SK-N-SH treated with all-trans-retinoic acid at 6 μM for 48 hours (cell line): Measurements from ENCODE around the gene CRYGA.

Source experiments
- ARNTL ChIP-seq: fragments of 450-650 bp; formaldehyde crosslinking; IDR thresholded peaks from 2 replicates; pipeline ENCODE4 v1.5.0; 2020; ENCODE audit warnings: low read depth, mild to moderate bottlenecking, moderate library complexity, borderline replicate concordance
- CREB5 ChIP-seq: fragments of 250-450 bp; sonication (Bioruptor Pico); IDR thresholded peaks from 2 replicates; pipeline ENCODE4 v1.5.1; 2020; ENCODE audit warnings: low read depth, mild to moderate bottlenecking, moderate library complexity
- CSDC2 ChIP-seq: fragments of 250-450 bp; sonication (Bioruptor Pico); IDR thresholded peaks from 2 replicates; pipeline ENCODE4 v1.5.0; 2020; ENCODE audit warnings: mild to moderate bottlenecking, moderate library complexity
- ESRRG ChIP-seq: fragments of 250-450 bp; sonication (Bioruptor Pico); IDR thresholded peaks from 2 replicates; pipeline ENCODE4 v1.6.1; 2021; ENCODE audit warnings: mild to moderate bottlenecking
- OSR1 ChIP-seq: fragments of 250-450 bp; sonication (Bioruptor Pico); IDR thresholded peaks from 2 replicates; pipeline ENCODE4 v1.8.0; 2022; ENCODE audit warnings: moderate library complexity, mild to moderate bottlenecking, inconsistent platforms
- RARB ChIP-seq: fragments of 250-450 bp; sonication (Bioruptor Pico); IDR thresholded peaks from 2 replicates; pipeline ENCODE4 v1.8.0; 2021; ENCODE audit warnings: mild to moderate bottlenecking, moderate library complexity
- TOX ChIP-seq: fragments of 250-450 bp; sonication (Bioruptor Pico); IDR thresholded peaks from 2 replicates; pipeline ENCODE4 v1.8.0; 2021; ENCODE audit warnings: mild to moderate bottlenecking, moderate library complexity, borderline replicate concordance
- ZFP30 ChIP-seq: fragments of 450-650 bp; formaldehyde crosslinking; IDR thresholded peaks from 2 replicates; pipeline ENCODE4 v1.5.0; 2022; ENCODE audit warnings: mild to moderate bottlenecking, moderate library complexity

DNA sequence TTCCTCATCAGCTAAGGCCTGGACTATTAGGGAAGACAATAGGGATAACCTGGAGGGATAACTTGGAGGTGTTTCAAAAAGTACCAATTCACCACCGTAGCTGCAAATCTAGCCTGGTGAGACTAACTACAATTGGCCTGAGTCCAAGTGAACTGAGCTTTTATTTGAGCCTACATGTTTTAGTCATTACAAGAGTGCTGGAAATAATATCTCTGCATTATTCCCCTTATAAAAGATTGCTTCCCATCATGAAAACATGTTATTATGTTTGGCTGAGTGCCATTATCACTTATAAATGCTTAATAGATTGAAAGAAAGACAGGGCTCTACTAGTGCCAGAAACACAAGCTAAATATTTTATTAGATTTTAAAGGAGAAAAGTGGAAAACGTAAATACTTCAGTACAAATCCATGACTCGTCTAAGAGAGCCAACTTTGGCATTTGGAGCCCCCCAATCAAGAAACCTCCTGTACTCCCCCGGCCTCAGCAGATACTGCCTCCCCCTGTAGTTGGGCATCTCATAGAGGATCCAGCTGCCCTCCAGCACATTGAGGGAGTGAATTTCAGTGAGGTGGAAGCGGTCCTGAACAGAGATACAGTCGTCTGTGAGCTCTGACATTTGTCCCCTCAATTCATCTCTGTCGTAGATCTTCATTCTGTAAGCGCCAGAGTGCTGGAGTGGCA, 21.0 kb downstream of the CRYGA start:
- no peak for TF ChIP-seq RARB (CRISPR knock-in tag)
- no peak for TF ChIP-seq ARNTL
- no peak for TF ChIP-seq ESRRG (CRISPR knock-in tag)
- no peak for TF ChIP-seq ZFP30 (CRISPR knock-in tag)
- no peak for TF ChIP-seq CREB5 (CRISPR knock-in tag)
- no peak for TF ChIP-seq TOX (CRISPR knock-in tag)
- TF ChIP-seq OSR1 (CRISPR knock-in tag), result no peak
- no peak for TF ChIP-seq CSDC2
